GM12891 (cell line): Measurements from ENCODE around the gene ZC3H12C.

Experiments used
- PAX5 ChIP-seq: IDR thresholded peaks from 2 replicates; pipeline ENCODE4 v1.6.1; 2011; ENCODE audit warnings: low read length, moderate library complexity, mild to moderate bottlenecking; ENCODE audit not compliant: insufficient read depth, severe bottlenecking
- POLR2A ChIP-seq: IDR thresholded peaks from 2 replicates; pipeline ENCODE4 v1.6.1; 2011; ENCODE audit warnings: low read depth, low read length, control low read depth
- POLR2AphosphoS5 ChIP-seq: IDR thresholded peaks from 2 replicates; pipeline ENCODE4 v1.6.1; 2011; ENCODE audit warnings: low read depth, low read length, control low read depth
- SPI1 ChIP-seq: IDR thresholded peaks from 2 replicates; pipeline ENCODE4 v1.6.1; 2011; ENCODE audit warnings: low read depth, low read length, control low read depth
- TAF1 ChIP-seq: IDR thresholded peaks from 2 replicates; pipeline ENCODE4 v1.6.1; 2011; ENCODE audit warnings: low read depth, low read length, control low read depth

DNA sequence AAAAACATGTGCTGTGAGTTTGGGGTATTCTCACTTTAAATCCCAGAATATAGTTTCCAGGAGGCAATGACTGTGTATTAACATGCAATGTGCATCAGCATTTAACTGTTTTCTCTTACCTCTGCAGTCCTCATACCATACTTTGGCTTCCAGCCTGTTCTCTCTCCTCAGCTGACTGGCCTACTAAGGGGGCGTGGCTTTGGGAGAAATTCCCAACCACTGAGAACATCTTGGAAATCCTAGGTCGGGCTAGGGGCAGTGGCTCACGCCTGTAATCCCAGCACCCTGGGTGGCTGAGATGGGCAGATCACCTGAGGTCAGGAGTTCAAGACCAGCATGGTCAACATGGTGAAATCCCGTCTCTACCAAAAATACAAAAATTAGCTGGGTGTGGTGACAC lies 13.5 kb upstream of the ZC3H12C start:
- TF ChIP-seq POLR2A, result no peak
- no peak for TF ChIP-seq POLR2AphosphoS5
- no peak for TF ChIP-seq TAF1
- TF ChIP-seq PAX5, result no peak
- TF ChIP-seq SPI1, result no peak
